HG02870 (cell line): ENCODE measurements around the gene TCAP.
"Not testable (repeated sequence)": the region's sequence is repeated elsewhere in the genome, so short reads cannot be mapped to it uniquely, and the experiment has no call there.

ENCODE experiments used
- ATAC-seq: cut with Tn5 transposase; IDR thresholded peaks from one replicate; pipeline ENCODE4 v1.9.1; 2021; ENCODE audit warnings: mild to moderate bottlenecking, moderate library complexity; ENCODE audit not compliant: unreplicated experiment

TCAP gene

GRCh38 chr17:39678340-39679116 is 13.4 kb downstream of the TCAP start:
- no peak for ATAC-seq

- ATAC-seq = no peak
Observed at GRCh38 chr17:39679521-39680192, 14.5 kb downstream of the TCAP start.

- ATAC-seq = no peak
Observed at GRCh38 chr17:39683295-39683939, 18.3 kb downstream of the TCAP start.

- no peak for ATAC-seq
Observed at GRCh38 chr17:39684369-39685192, 19.4 kb downstream of the TCAP start.

GRCh38 chr17:39687101-39687545 is 22.0 kb downstream of the TCAP start:
- ATAC-seq = no peak

GRCh38 chr17:39687546-39688474 is 22.7 kb downstream of the TCAP start, which contains the start of gene PGAP3:
Gene PGAP3, minus strand, starts transcription at chr17:39688057. Its CDS starts 43 bp downstream, at chr17:39688014.
- peak; percentile 84 for ATAC-seq

- ATAC-seq = no peak
Observed at GRCh38 chr17:39688475-39688835, 23.3 kb downstream of the TCAP start.

GRCh38 chr17:39688945-39689344 is 23.8 kb downstream of the TCAP start:
- ATAC-seq = no peak

- ATAC-seq = no peak
Observed at GRCh38 chr17:39694593-39694992, 29.4 kb downstream of the TCAP start.

- no peak for ATAC-seq
Observed at GRCh38 chr17:39695089-39695474, 29.9 kb downstream of the TCAP start.

GRCh38 chr17:39696731-39697130 is 31.6 kb downstream of the TCAP start:
- no peak for ATAC-seq

GRCh38 chr17:39697961-39698360 is 32.8 kb downstream of the TCAP start:
- no peak for ATAC-seq

- ATAC-seq = not testable (repeated sequence)
Observed at GRCh38 chr17:39699157-39699817, 34.1 kb downstream of the TCAP start.

- no peak for ATAC-seq
Observed at GRCh38 chr17:39699818-39700147, 34.6 kb downstream of the TCAP start, which contains the start of gene ERBB2. Gene ERBB2, plus strand, starts transcription at chr17:39700064. Its CDS starts 175 bp downstream, at chr17:39700239.

- no peak for ATAC-seq
Observed at GRCh38 chr17:39700148-39700987, 35.2 kb downstream of the TCAP start.

- no peak for ATAC-seq
Observed at GRCh38 chr17:39701012-39701783, 36.0 kb downstream of the TCAP start.

- ATAC-seq = no peak
Observed at GRCh38 chr17:39701784-39702422, 36.8 kb downstream of the TCAP start.
